ENCODE results near the gene PAXX. TPM values are rescaled to one million over a fixed set of nuclear protein-coding genes. Genes with fewer than 3 reads are reported as not detected.

The PAXX gene
- total RNA-seq, result 13.5 and 17.8 TPM in 2 replicates

GRCh38 chr9:136991993-136992818 lies at the start of gene PAXX:
Gene PAXX (plus strand): TSS chr9:136992422. CDS start chr9:136992444, 22 bp downstream.

GRCh38 chr9:136944519-136945332 lies 47.5 kb upstream of the PAXX start, which contains the start of the genes C8G and FBXW5:
Gene C8G (plus strand): TSS chr9:136945243. CDS start chr9:136945321, 78 bp downstream.
Gene FBXW5 (minus strand): TSS chr9:136944738. CDS start chr9:136944083, 655 bp downstream.

GRCh38 chr9:136951541-136952320 lies 40.5 kb upstream of the PAXX start, which contains the start of gene LCN12:
Gene LCN12 (plus strand): TSS chr9:136952273. CDS start chr9:136952328, 55 bp downstream.

GRCh38 chr9:136977223-136977622 lies 15.0 kb upstream of the PAXX start, which contains the start of gene PTGDS:
Gene PTGDS (plus strand): TSS chr9:136977504. CDS start chr9:136977579, 75 bp downstream.

GRCh38 chr9:136982232-136983051 lies 9.8 kb upstream of the PAXX start, which contains the start of gene LCNL1:
Gene LCNL1 (plus strand): TSS chr9:136982993. CDS start chr9:136983587, 594 bp downstream.

GRCh38 chr9:136996361-136997292 lies 4.4 kb downstream of the PAXX start, which contains the start of gene CLIC3:
Gene CLIC3 (minus strand): TSS chr9:136996568. CDS start chr9:136996543, 25 bp downstream.

GRCh38 chr9:137027369-137028262 lies 35.4 kb downstream of the PAXX start, which contains the start of gene ABCA2:
Gene ABCA2 (minus strand): TSS chr9:137028237. CDS start chr9:137028140, 97 bp downstream.

GRCh38 chr9:137031904-137032640 lies 39.9 kb downstream of the PAXX start, which contains the start of gene FUT7:
Gene FUT7 (minus strand): TSS chr9:137032088. CDS start chr9:137031991, 97 bp downstream.

Other genes with a start within 250 kb of the PAXX start
- gene LCN10, start 249.5 kb upstream of the PAXX start, total RNA-seq, result not detected in 2 replicates
- not detected in 2 replicates for gene LCN6, start 243.9 kb upstream of the PAXX start, total RNA-seq
- gene LCN8, start 234.2 kb upstream of the PAXX start, total RNA-seq, result not detected in 2 replicates
- not detected in 2 replicates for gene LCN15, start 227.9 kb upstream of the PAXX start, total RNA-seq
- 39.2 and 72.2 TPM in 2 replicates for gene TMEM141, start 201.1 kb upstream of the PAXX start, total RNA-seq
- 0.30 and 0.32 TPM in 2 replicates for gene CCDC183, start 196.1 kb upstream of the PAXX start, total RNA-seq
- 46.3 and 70.5 TPM in 2 replicates for gene RABL6, start 184.5 kb upstream of the PAXX start, total RNA-seq
- gene AJM1, start 149.9 kb upstream of the PAXX start, total RNA-seq, result 2.1 and 2.4 TPM in 2 replicates
- gene PHPT1, start 143.0 kb upstream of the PAXX start, total RNA-seq, result 65.8 and 98.9 TPM in 2 replicates
- gene MAMDC4, start 140.1 kb upstream of the PAXX start, total RNA-seq, result 2.7 and 4.0 TPM in 2 replicates
- gene EDF1, start 126.1 kb upstream of the PAXX start, total RNA-seq, result 209 and 275 TPM in 2 replicates
- 5.6 and 16.0 TPM in 2 replicates for gene TRAF2, start 105.9 kb upstream of the PAXX start, total RNA-seq
- gene FBXW5, start 47.7 kb upstream of the PAXX start, total RNA-seq, result 142 and 159 TPM in 2 replicates
- 0.59 TPM in 1 of 2 replicates, not detected in the other for gene C8G, start 47.2 kb upstream of the PAXX start, total RNA-seq
- 0.30 and 0.51 TPM in 2 replicates for gene LCN12, start 40.1 kb upstream of the PAXX start, total RNA-seq
- 8.3 and 21.4 TPM in 2 replicates for gene PTGDS, start 14.9 kb upstream of the PAXX start, total RNA-seq
- gene LCNL1, start 9.4 kb upstream of the PAXX start, total RNA-seq, result 0.88 and 1.5 TPM in 2 replicates
- gene CLIC3, start 4.1 kb downstream of the PAXX start, total RNA-seq, result 2.5 and 3.3 TPM in 2 replicates
- gene ABCA2, start 35.8 kb downstream of the PAXX start, total RNA-seq, result 46.0 and 68.3 TPM in 2 replicates
- under 0.01 TPM in 1 of 2 replicates, not detected in the other for gene FUT7, start 39.7 kb downstream of the PAXX start, total RNA-seq
- 27.3 and 49.4 TPM in 2 replicates for gene NPDC1, start 53.8 kb downstream of the PAXX start, total RNA-seq
- not detected in 2 replicates for gene ENTPD2, start 61.6 kb downstream of the PAXX start, total RNA-seq
- gene SAPCD2, start 78.1 kb downstream of the PAXX start, total RNA-seq, result 0.89 and 5.7 TPM in 2 replicates
- 18.7 and 21.5 TPM in 2 replicates for gene UAP1L1, start 85.1 kb downstream of the PAXX start, total RNA-seq
- gene MAN1B1, start 94.6 kb downstream of the PAXX start, total RNA-seq, result 176 and 185 TPM in 2 replicates
- gene DPP7, start 122.3 kb downstream of the PAXX start, total RNA-seq, result 69.1 and 79.6 TPM in 2 replicates
- gene GRIN1, start 146.7 kb downstream of the PAXX start, total RNA-seq, result 0.09 TPM in 1 of 2 replicates, not detected in the other
- gene LRRC26, start 177.6 kb downstream of the PAXX start, total RNA-seq, result not detected in 2 replicates
- gene TMEM210, start 179.6 kb downstream of the PAXX start, total RNA-seq, result not detected in 2 replicates
- gene ANAPC2, start 196.1 kb downstream of the PAXX start, total RNA-seq, result 25.5 and 28.8 TPM in 2 replicates
- 51.0 and 65.9 TPM in 2 replicates for gene SSNA1, start 196.3 kb downstream of the PAXX start, total RNA-seq
- gene TPRN, start 208.3 kb downstream of the PAXX start, total RNA-seq, result 6.2 and 8.9 TPM in 2 replicates
- gene TMEM203, start 213.2 kb downstream of the PAXX start, total RNA-seq, result 32.1 and 32.8 TPM in 2 replicates
- 2.7 and 5.4 TPM in 2 replicates for gene NDOR1, start 213.3 kb downstream of the PAXX start, total RNA-seq
- 0.30 and 0.83 TPM in 2 replicates for gene RNF208, start 229.8 kb downstream of the PAXX start, total RNA-seq
- gene CYSRT1, start 232.8 kb downstream of the PAXX start, total RNA-seq, result 0.30 and 0.46 TPM in 2 replicates
- not detected in 2 replicates for gene RNF224, start 235.1 kb downstream of the PAXX start, total RNA-seq
- under 0.01 TPM in 1 of 2 replicates, not detected in the other for gene SLC34A3, start 238.5 kb downstream of the PAXX start, total RNA-seq
- 60.9 and 219 TPM in 2 replicates for gene TUBB4B, start 248.9 kb downstream of the PAXX start, total RNA-seq